Keratinocyte (primary cell): ENCODE data around the gene RBFOX2. TPM values are rescaled to one million over a fixed set of nuclear protein-coding genes. Genes with fewer than 3 reads are reported as not detected.

ENCODE experiments used
- DNase-seq: peaks from one replicate; pipeline ENCODE4 v3.0.0-alpha.2; 2011; ENCODE audit warnings: low read depth, missing footprints, low spot score
- FAIRE-seq: peaks from 2 replicates; lab custom pipeline; 2011; peaks lifted over from hg19 to GRCh38; lab: Jason Lieb, UNC
- H2AFZ ChIP-seq: 2 replicates; pipeline ENCODE4 v1.6.0; 2012; ENCODE audit warnings: low read length, control low read depth, inconsistent platforms; ENCODE audit not compliant: control insufficient read depth
- H3K27ac ChIP-seq: 2 replicates; pipeline ENCODE4 v1.5.1; 2011; ENCODE audit warnings: low read length; ENCODE audit not compliant: control insufficient read depth, insufficient read depth
- H3K27me3 ChIP-seq: 3 replicates; pipeline ENCODE4 v1.6.0; 2011; ENCODE audit warnings: low read length; ENCODE audit not compliant: control insufficient read depth, insufficient read depth; ENCODE audit errors: extremely low read depth
- H3K36me3 ChIP-seq, 2 experiments: 2 replicates in 1 of 2; 3 replicates in 1 of 2; pipeline ENCODE4 v1.5.1; 2011; ENCODE audit warnings: low read length in 2 of 2, mild to moderate bottlenecking in 1 of 2; ENCODE audit not compliant: control insufficient read depth in 2 of 2, insufficient read depth in 2 of 2; ENCODE audit errors: extremely low read depth in 1 of 2
- H3K4me1 ChIP-seq: 3 replicates; pipeline ENCODE4 v1.5.1; 2011; ENCODE audit warnings: low read length; ENCODE audit not compliant: control insufficient read depth, insufficient read depth; ENCODE audit errors: extremely low read depth
- H3K4me2 ChIP-seq: 3 replicates; pipeline ENCODE4 v1.6.0; 2011; ENCODE audit warnings: low read depth, low read length; ENCODE audit not compliant: control insufficient read depth, insufficient read depth; ENCODE audit errors: extremely low read depth
- H3K4me3 ChIP-seq, 3 experiments: fragments of 200-600 bp in 1 of 3; sonication (generic) in 1 of 3; 2 replicates in 2 of 3; 3 replicates in 1 of 3; pipeline ENCODE4 v1.5.1; 2011 to 2016; ENCODE audit warnings: low read length in 3 of 3, mild to moderate bottlenecking in 3 of 3, control low read depth in 2 of 3, inconsistent platforms in 1 of 3, low read depth in 1 of 3, mixed read lengths in 1 of 3, mixed run types in 1 of 3, moderate library complexity in 1 of 3; ENCODE audit not compliant: control insufficient read depth in 2 of 3, insufficient read depth in 2 of 3; ENCODE audit errors: extremely low read depth in 1 of 3
- H3K79me2 ChIP-seq: 2 replicates; pipeline ENCODE4 v1.6.0; 2012; ENCODE audit warnings: low read length; ENCODE audit not compliant: control insufficient read depth, insufficient read depth
- H3K9ac ChIP-seq: 3 replicates; pipeline ENCODE4 v1.6.0; 2011; ENCODE audit warnings: low read length; ENCODE audit not compliant: control insufficient read depth, insufficient read depth; ENCODE audit errors: extremely low read depth
- H3K9me1 ChIP-seq: 3 replicates; pipeline ENCODE4 v1.6.0; 2011; ENCODE audit warnings: low read length; ENCODE audit not compliant: control insufficient read depth, insufficient read depth; ENCODE audit errors: extremely low read depth
- H3K9me3 ChIP-seq: 2 replicates; pipeline ENCODE4 v1.5.1; 2012; ENCODE audit warnings: low read depth, low read length; ENCODE audit not compliant: control insufficient read depth
- H4K20me1 ChIP-seq: 3 replicates; pipeline ENCODE4 v1.6.0; 2011; ENCODE audit warnings: low read length; ENCODE audit not compliant: control insufficient read depth, insufficient read depth; ENCODE audit errors: extremely low read depth
- EZH2 ChIP-seq: IDR thresholded peaks from one replicate; pipeline ENCODE4 v1.6.1; 2012; ENCODE audit warnings: inconsistent platforms, mild to moderate bottlenecking, low read length, moderate library complexity
- dilution Hi-C: fragments of 300-500 bp; cut with MboI; formaldehyde crosslinking; loops from one replicate; pipeline ENCODE4 v1.7.0; 2020; ENCODE audit warnings: low sequenced_read_pairs; ENCODE audit not compliant: extremely low pct_ligation_motif_present
- polyA plus RNA-seq, 5 experiments: library from polyadenylated mRNA; depleted of rRNA in 3 of 5; stranded (reverse) in 3 of 5; stranded (forward) in 1 of 5; unstranded in 1 of 5; fragments of >200 nt; gene quantifications; 1 replicate in 1 of 5; 2 replicates in 3 of 5; 3 replicates in 1 of 5; pipeline versions ENCODE4 v1.2.1 to v1.2.3, GENCODE V29; 2011 to 2012; ENCODE audit warnings: missing spikeins in 2 of 5, low read depth in 1 of 5, low replicate concordance in 1 of 5
- TF ChIP-seq, protein P1 (sequence below), 3 experiments: IDR thresholded peaks in 1 of 3; conservative IDR thresholded peaks in 1 of 3; optimal IDR thresholded peaks in 1 of 3; 2 replicates in 2 of 3; 3 replicates in 1 of 3; pipeline versions ENCODE3 to v1.5.1; 2011; ENCODE audit warnings: low read length in 3 of 3, mild to moderate bottlenecking in 3 of 3, moderate library complexity in 2 of 3, control low read depth in 1 of 3, inconsistent platforms in 1 of 3; ENCODE audit not compliant: insufficient read depth in 2 of 3; ENCODE audit errors: extremely low read depth in 1 of 3

RBFOX2 gene
- polyA plus RNA-seq, 1 donor (not counting 4 experiments of a cell fraction or from before 2014, with no cell fraction given), result 118 TPM

GRCh38 chr22:35918456-35918855 lies 110.2 kb downstream of the RBFOX2 start:
- no peaks in the 10 kb centered on the region for H3K27me3 ChIP-seq
- no peak for TF ChIP-seq EZH2
- TF ChIP-seq, protein P1, sequence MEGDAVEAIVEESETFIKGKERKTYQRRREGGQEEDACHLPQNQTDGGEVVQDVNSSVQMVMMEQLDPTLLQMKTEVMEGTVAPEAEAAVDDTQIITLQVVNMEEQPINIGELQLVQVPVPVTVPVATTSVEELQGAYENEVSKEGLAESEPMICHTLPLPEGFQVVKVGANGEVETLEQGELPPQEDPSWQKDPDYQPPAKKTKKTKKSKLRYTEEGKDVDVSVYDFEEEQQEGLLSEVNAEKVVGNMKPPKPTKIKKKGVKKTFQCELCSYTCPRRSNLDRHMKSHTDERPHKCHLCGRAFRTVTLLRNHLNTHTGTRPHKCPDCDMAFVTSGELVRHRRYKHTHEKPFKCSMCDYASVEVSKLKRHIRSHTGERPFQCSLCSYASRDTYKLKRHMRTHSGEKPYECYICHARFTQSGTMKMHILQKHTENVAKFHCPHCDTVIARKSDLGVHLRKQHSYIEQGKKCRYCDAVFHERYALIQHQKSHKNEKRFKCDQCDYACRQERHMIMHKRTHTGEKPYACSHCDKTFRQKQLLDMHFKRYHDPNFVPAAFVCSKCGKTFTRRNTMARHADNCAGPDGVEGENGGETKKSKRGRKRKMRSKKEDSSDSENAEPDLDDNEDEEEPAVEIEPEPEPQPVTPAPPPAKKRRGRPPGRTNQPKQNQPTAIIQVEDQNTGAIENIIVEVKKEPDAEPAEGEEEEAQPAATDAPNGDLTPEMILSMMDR (optimal IDR thresholded peaks at IDR 0.05 in 1 of 3, IDR thresholded peaks at IDR 0.05 in 1 of 3, conservative IDR thresholded peaks at IDR 0.05 in 1 of 3; ENCODE audit: extremely low read depth in 1 of 3, insufficient read depth in 2 of 3, low read length in 3 of 3), result no peak
- peak overlapping the region; percentile 68 for H3K4me2 ChIP-seq
- DNase-seq, result no peak
- peaks cover 62% of the 10 kb centered on the region for H3K4me1 ChIP-seq
- no peak overlapping the region for H3K4me3 ChIP-seq
- no peak overlapping the region for H3K9ac ChIP-seq
- H3K79me2 ChIP-seq, result peaks cover 71% of the 10 kb centered on the region
- H3K9me3 ChIP-seq, result no peaks in the 10 kb centered on the region
- H3K36me3 ChIP-seq, result no peaks in the 10 kb centered on the region
- H2AFZ ChIP-seq, result no peak overlapping the region
- H3K9me1 ChIP-seq, result no peaks in the 10 kb centered on the region
- no peaks in the 10 kb centered on the region for H4K20me1 ChIP-seq
- dilution Hi-C loops, result no loop called here
- H3K27ac ChIP-seq, result peak overlapping the region; percentile 48
- FAIRE-seq, result no peak

- TF ChIP-seq, protein P1 (optimal IDR thresholded peaks at IDR 0.05 in 1 of 3, IDR thresholded peaks at IDR 0.05 in 1 of 3, conservative IDR thresholded peaks at IDR 0.05 in 1 of 3; ENCODE audit: extremely low read depth in 1 of 3, insufficient read depth in 2 of 3, low read length in 3 of 3), result no peak
- TF ChIP-seq EZH2, result no peak
- H3K4me2 ChIP-seq, result peak overlapping the region; percentile 68
- H2AFZ ChIP-seq, result no peak overlapping the region
- no peak for DNase-seq
- peak overlapping the region; percentile 10 for H3K9ac ChIP-seq
- H3K36me3 ChIP-seq, result no peaks in the 10 kb centered on the region
- no peaks in the 10 kb centered on the region for H3K9me1 ChIP-seq
- H3K79me2 ChIP-seq, result peaks cover 71% of the 10 kb centered on the region
- dilution Hi-C loops, result no loop called here
- H3K27ac ChIP-seq, result peak overlapping the region; percentile 48
- H4K20me1 ChIP-seq, result no peaks in the 10 kb centered on the region
- H3K4me3 ChIP-seq, result peak overlapping the region in 1 of 3 experiments; percentile 23
- no peaks in the 10 kb centered on the region for H3K9me3 ChIP-seq
- H3K27me3 ChIP-seq, result no peaks in the 10 kb centered on the region
- H3K4me1 ChIP-seq, result peaks cover 62% of the 10 kb centered on the region
- peak; percentile 95 for FAIRE-seq
Observed at GRCh38 chr22:35917651-35918050, 111.0 kb downstream of the RBFOX2 start.
